ENCODE measurements around the gene HIRA.
"Not testable (repeated sequence)": the region's sequence is repeated elsewhere in the genome, so short reads cannot be mapped to it uniquely, and the experiment has no call there.

HIRA gene

DNA sequence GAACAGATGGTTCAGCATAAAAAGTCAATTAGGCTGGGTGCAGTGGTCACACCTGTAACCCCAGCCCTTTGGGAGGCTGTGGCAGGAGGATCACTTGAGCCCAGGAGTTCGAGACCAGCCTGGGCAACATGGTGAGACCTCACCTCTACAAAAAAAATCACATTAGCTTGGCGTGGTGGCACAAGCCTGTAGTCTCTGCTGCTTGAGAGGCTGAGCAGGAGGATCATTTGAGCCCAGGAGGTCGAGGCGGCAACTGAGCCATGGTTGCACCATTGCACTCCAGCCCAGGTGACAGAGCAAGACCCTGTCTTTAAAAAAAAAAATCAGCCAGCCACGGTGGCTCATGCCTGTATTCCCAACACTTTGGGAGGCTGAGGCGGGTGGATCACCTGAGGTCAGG, 108.1 kb downstream of the HIRA start:
- H3K36me3 ChIP-seq (ENCODE audit: control insufficient read depth, low read depth, low read length); H3K9ac ChIP-seq (ENCODE audit: low read length); H3K4me1 ChIP-seq (ENCODE audit: control insufficient read depth, low read depth, low read length); H3K4me3 ChIP-seq (ENCODE audit: low read length); H3K9me3 ChIP-seq (ENCODE audit: control insufficient read depth, low read depth, low read length); H3K27me3 ChIP-seq (ENCODE audit: control insufficient read depth, insufficient read depth, low read length); H3K27ac ChIP-seq (ENCODE audit: low read length): not testable (repeated sequence)

DNA sequence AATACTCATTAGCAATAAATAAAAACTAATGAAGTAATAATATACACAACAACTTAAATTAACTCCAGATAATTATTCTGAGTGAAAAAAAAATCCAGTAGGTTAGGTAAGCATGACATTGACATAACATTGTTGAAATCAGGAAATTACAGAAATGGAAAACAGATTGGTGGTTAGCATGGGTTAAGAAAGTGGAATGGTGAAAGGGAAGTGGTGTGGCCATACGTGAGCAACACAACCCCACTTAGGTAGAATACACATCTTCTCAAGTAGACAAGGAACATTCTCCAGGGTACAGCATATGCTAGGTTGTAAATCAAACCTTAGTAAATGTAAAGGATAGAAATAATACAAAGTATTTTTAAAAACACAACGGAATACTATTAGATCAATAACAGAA, 109.8 kb downstream of the HIRA start:
- Histone ChIP-seq H3K4me3 (ENCODE audit: low read length) (no peak overlapping the region), H3K27ac (ENCODE audit: low read length) (no peak overlapping the region), H3K9me3 (ENCODE audit: control insufficient read depth, low read depth, low read length) (peaks cover 3% of the 10 kb centered on the region), H3K27me3 (ENCODE audit: control insufficient read depth, insufficient read depth, low read length) (no peaks in the 10 kb centered on the region), H3K9ac (ENCODE audit: low read length) (no peak overlapping the region), H3K4me1 (ENCODE audit: control insufficient read depth, low read depth, low read length) (no peaks in the 10 kb centered on the region), H3K36me3 (ENCODE audit: control insufficient read depth, low read depth, low read length) (no peaks in the 10 kb centered on the region)

DNA sequence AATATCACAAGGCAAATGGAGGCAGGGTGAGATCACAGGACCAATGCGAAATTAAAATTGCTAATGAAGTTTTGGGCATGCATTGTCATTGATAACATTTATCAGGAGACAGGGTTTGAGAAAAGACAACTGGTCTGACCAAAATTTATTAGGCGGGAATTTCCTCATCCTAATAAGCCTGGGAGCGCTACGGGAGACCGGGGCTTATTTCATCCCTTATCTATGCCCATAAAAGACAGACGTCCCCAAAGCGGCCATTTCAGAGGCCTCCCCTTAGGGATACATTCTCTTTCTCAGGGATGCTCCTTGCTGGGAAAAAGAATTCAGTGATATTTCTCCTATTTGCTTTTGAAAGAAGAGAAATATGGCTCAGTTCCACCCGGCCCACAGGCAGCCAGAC, 111.4 kb downstream of the HIRA start:
- H3K36me3 ChIP-seq (ENCODE audit: control insufficient read depth, low read depth, low read length); H3K4me1 ChIP-seq (ENCODE audit: control insufficient read depth, low read depth, low read length); H3K27ac ChIP-seq (ENCODE audit: low read length); H3K9ac ChIP-seq (ENCODE audit: low read length); H3K27me3 ChIP-seq (ENCODE audit: control insufficient read depth, insufficient read depth, low read length); H3K4me3 ChIP-seq (ENCODE audit: low read length); H3K9me3 ChIP-seq (ENCODE audit: control insufficient read depth, low read depth, low read length): not testable (repeated sequence)

DNA sequence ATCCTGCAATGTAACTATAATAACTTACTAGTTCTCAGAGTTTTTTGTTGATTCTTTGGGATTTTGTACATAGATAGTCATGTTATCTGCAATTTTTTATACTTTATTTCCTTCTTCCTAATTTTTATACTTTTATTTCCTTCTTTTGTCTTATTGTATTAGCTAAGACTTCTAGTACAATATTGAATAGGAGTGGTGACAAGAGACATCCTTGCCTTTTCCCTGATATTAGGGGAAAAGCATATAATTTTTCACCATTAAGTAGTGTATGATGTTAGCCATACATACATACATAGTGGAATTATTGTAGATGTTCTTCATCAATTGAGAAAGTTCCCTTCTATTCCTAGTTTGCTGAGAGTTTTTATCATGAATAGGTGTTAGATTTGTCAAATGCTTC, 112.3 kb downstream of the HIRA start:
- H3K9ac ChIP-seq (ENCODE audit: low read length): no peak overlapping the region
- no peak overlapping the region for H3K27ac ChIP-seq (ENCODE audit: low read length)
- H3K27me3 ChIP-seq (ENCODE audit: control insufficient read depth, insufficient read depth, low read length): no peaks in the 10 kb centered on the region
- peaks cover 5% of the 10 kb centered on the region for H3K9me3 ChIP-seq (ENCODE audit: control insufficient read depth, low read depth, low read length)
- no peaks in the 10 kb centered on the region for H3K4me1 ChIP-seq (ENCODE audit: control insufficient read depth, low read depth, low read length)
- H3K4me3 ChIP-seq (ENCODE audit: low read length): no peak overlapping the region
- no peaks in the 10 kb centered on the region for H3K36me3 ChIP-seq (ENCODE audit: control insufficient read depth, low read depth, low read length)

DNA sequence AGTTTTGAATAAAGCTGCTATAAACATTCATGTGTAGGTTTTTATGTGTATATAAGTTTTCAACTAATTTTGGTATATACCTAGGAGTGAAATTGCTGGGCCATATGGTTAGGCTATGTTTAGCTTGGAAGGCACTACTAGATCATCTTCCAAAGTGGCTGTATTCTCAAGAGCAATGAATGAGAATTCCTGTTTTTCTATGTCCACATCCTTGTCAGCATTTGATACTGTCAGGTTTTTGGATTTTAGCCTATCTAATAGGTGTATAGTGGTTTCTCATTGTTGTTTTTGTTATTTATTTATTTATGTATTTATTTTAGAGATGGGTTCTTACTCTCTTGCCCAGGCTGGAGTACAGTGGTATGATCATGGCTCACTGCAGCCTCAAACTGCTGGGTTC, 113.7 kb downstream of the HIRA start:
- no peaks in the 10 kb centered on the region for H3K4me1 ChIP-seq (ENCODE audit: control insufficient read depth, low read depth, low read length)
- H3K9me3 ChIP-seq (ENCODE audit: control insufficient read depth, low read depth, low read length): peaks cover 5% of the 10 kb centered on the region
- H3K36me3 ChIP-seq (ENCODE audit: control insufficient read depth, low read depth, low read length): no peaks in the 10 kb centered on the region
- H3K9ac ChIP-seq (ENCODE audit: low read length): no peak overlapping the region
- no peak overlapping the region for H3K4me3 ChIP-seq (ENCODE audit: low read length)
- H3K27me3 ChIP-seq (ENCODE audit: control insufficient read depth, insufficient read depth, low read length): no peaks in the 10 kb centered on the region
- no peak overlapping the region for H3K27ac ChIP-seq (ENCODE audit: low read length)

DNA sequence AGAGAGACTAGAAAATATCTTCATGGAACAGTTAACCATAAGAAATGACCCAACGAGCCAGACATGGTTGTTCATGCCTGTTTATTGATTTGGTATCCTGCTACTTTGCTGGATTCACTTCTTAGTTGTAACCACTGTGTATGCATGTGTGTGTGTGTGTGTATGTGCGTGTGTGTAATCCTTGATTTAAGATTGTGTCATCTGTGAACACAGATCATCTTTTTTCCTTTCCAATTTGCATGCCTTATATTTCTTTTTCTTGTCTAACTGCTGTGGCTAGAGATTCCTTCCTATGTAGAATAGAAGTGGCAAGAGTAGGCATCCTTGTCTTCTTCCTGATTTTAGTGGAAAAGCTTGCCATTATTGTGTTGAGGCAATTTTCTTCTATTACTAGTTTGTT, 123.7 kb downstream of the HIRA start:
- Histone ChIP-seq H3K9ac (ENCODE audit: low read length) (no peak overlapping the region), H3K9me3 (ENCODE audit: control insufficient read depth, low read depth, low read length) (no peaks in the 10 kb centered on the region), H3K4me1 (ENCODE audit: control insufficient read depth, low read depth, low read length) (no peaks in the 10 kb centered on the region), H3K4me3 (ENCODE audit: low read length) (no peak overlapping the region), H3K36me3 (ENCODE audit: control insufficient read depth, low read depth, low read length) (no peaks in the 10 kb centered on the region), H3K27ac (ENCODE audit: low read length) (no peak overlapping the region), H3K27me3 (ENCODE audit: control insufficient read depth, insufficient read depth, low read length) (no peaks in the 10 kb centered on the region)

DNA sequence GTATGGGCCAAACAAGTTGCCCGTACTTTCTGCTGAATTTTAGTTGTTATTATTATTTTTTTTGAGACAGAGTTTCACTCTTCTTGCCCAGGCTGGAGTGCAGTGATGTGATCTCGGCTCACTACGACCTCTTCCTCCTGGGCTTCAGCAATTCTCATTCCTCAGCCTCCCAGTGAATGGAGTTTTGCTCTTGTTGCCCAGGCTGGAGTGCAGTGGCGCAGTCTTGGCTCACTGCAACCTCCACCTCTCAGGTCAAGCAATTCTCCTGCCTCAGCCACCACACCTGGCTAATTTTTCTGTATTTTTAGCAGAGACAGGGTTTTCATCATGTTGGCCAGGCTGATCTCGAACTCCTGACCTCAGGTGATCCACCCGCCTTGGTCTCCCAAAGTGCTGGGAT, 125.0 kb downstream of the HIRA start:
- not testable (repeated sequence) for H3K4me1 ChIP-seq (ENCODE audit: control insufficient read depth, low read depth, low read length); H3K27ac ChIP-seq (ENCODE audit: low read length); H3K36me3 ChIP-seq (ENCODE audit: control insufficient read depth, low read depth, low read length); H3K4me3 ChIP-seq (ENCODE audit: low read length); H3K9me3 ChIP-seq (ENCODE audit: control insufficient read depth, low read depth, low read length); H3K27me3 ChIP-seq (ENCODE audit: control insufficient read depth, insufficient read depth, low read length); H3K9ac ChIP-seq (ENCODE audit: low read length)

DNA sequence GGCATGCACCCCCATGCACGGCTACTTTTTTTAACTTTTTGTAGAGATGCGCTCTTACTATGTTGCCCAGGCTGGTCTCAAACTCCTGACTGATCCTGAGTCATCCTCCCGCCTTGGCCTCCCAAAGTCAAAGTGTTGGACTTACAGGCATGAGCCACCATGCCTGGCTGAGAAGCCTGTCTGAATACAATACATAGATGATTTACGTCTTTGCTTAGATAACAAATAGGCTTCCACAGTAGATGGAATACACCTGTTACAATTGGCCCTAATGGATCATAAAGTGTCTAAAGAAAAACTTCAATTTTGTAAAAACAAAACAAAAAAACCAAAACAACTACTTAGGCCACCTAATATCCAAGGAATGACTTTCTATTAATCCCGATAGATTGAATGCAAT, 127.0 kb downstream of the HIRA start:
- no peak overlapping the region for H3K4me3 ChIP-seq (ENCODE audit: low read length)
- no peak overlapping the region for H3K27ac ChIP-seq (ENCODE audit: low read length)
- H3K27me3 ChIP-seq (ENCODE audit: control insufficient read depth, insufficient read depth, low read length): no peaks in the 10 kb centered on the region
- H3K36me3 ChIP-seq (ENCODE audit: control insufficient read depth, low read depth, low read length): no peaks in the 10 kb centered on the region
- no peak overlapping the region for H3K9ac ChIP-seq (ENCODE audit: low read length)
- no peaks in the 10 kb centered on the region for H3K4me1 ChIP-seq (ENCODE audit: control insufficient read depth, low read depth, low read length)
- no peaks in the 10 kb centered on the region for H3K9me3 ChIP-seq (ENCODE audit: control insufficient read depth, low read depth, low read length)

DNA sequence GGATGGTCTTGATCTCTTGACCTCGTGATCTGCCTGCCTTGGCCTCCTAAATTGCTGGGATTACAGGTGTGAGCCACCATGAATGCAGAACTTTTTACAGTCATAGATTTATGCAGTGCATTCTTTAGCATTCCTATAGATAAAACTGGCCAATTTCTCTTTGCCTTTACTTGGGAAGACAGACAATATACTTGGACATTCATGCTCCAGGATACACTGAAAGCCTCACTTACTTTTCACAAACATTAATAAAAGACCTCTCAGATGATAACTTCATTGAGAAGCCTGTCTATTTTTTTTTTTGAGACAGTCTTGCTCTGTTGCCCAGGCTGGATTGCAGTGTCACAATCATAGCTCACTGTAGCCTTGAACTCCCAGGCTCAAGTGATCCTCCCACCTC, 127.7 kb downstream of the HIRA start:
- Histone ChIP-seq H3K9me3 (ENCODE audit: control insufficient read depth, low read depth, low read length) (no peaks in the 10 kb centered on the region), H3K4me1 (ENCODE audit: control insufficient read depth, low read depth, low read length) (no peaks in the 10 kb centered on the region), H3K9ac (ENCODE audit: low read length) (no peak overlapping the region), H3K36me3 (ENCODE audit: control insufficient read depth, low read depth, low read length) (no peaks in the 10 kb centered on the region), H3K27ac (ENCODE audit: low read length) (no peak overlapping the region), H3K27me3 (ENCODE audit: control insufficient read depth, insufficient read depth, low read length) (no peaks in the 10 kb centered on the region), H3K4me3 (ENCODE audit: low read length) (no peak overlapping the region)

DNA sequence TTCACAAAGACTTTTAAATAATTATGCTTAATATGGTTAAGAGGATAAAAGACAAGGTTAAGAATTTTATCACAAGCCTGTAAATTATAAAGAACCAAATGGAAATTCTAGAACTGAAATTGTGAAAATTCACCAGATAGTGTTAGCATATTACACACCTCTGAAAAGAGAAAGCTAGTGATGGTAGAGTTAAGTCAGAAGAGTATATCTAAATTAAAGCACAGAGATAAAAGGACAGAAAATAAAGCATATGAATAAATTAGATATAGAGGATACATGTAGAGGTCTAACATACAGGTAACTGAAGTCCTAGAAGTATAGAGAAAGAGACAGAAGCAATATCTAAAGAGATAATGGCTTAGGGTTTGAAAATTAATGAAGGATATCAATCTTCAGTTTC, 135.8 kb downstream of the HIRA start:
- peaks cover 14% of the 10 kb centered on the region for H3K27me3 ChIP-seq (ENCODE audit: control insufficient read depth, insufficient read depth, low read length)
- no peak overlapping the region for H3K4me3 ChIP-seq (ENCODE audit: low read length)
- no peak overlapping the region for H3K9ac ChIP-seq (ENCODE audit: low read length)
- H3K4me1 ChIP-seq (ENCODE audit: control insufficient read depth, low read depth, low read length): peaks cover 3% of the 10 kb centered on the region
- H3K36me3 ChIP-seq (ENCODE audit: control insufficient read depth, low read depth, low read length): no peaks in the 10 kb centered on the region
- H3K27ac ChIP-seq (ENCODE audit: low read length): no peak overlapping the region
- H3K9me3 ChIP-seq (ENCODE audit: control insufficient read depth, low read depth, low read length): no peaks in the 10 kb centered on the region

DNA sequence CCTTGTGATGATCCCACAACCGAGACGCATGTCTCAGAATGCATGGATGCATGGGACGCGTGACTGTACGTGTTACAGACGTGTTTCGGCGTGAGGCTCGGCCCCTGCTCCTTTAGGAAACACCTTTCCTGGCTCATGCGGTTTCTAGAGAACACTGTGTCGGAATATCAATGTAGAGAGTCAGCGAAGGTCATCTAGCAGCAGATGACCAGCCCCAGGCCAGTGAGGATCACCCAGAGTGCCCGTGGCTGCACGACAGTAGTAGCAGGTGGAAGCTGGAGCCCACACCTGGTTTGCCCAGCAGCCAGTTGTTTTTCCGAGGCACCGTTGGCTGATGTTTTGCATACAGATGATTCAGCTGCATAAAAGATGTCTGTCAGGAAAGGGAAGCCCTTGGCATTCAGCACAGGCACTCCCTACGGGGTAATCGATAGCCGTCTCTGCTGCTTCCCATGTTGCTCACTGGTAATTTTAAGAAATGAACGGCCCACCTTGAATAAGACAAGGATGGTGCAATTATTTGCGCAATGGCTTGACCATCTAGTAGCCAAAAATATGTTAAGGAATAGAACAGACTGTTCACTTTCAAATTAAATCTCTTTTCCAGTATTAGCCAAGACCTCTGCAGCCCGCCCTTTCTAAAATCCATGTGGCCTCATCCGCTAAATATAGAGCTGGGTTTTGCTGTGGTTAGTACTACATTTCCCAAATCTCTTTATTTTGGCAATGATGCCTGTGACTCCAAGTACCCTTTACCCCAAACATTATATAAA, 138.9 kb downstream of the HIRA start:
- H3K4me3 ChIP-seq (ENCODE audit: low read length): peak overlapping the region; percentile 77
- no peak overlapping the region for H3K27ac ChIP-seq (ENCODE audit: low read length)

DNA sequence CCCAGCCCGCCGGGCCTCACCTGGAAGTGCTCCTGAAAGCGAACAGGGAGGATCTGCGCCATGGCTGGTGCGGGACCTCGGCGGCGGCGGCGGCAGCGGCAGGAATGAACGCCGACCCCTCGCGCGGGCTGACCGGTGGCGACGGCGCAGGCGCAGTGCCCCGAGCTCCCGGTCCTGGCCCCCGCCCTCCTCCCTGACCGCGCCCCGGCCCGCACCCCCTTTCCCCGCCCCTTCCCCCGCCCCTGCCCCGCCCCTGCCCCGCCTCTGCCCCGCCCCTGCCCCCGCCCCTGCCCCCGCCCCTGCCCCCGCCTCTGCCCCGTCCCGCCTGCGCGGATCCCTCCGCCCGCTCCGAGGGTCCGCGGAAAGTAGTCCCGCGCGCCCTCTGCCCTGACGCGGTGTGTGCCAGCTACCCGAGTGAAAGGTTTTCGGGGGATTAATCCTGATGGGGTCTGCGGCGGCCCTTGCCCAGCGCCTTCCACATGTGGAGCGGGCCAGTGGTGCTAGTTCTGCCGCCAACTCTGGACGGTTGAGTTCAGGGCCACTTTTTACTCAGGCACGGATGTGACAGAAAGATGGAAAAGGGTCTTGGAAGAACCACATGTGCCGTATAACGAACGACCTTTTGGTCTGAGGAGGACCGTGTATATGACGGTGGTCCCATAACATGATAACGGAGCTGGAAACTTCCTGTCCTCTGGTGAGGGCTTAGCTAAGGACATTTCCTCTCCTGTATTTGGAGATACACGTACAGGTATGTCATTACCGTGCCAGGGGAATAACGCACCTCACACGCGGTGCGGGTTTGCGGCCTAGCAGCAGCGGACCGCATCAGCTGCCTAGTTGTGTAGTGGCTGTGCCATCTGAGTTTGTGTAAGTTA, 139.7 kb downstream of the HIRA start, which contains the start of gene CLTCL1:
Gene CLTCL1, minus strand, starts transcription at position 140 of the 878 bp plus-strand sequence. Its CDS starts 78 bp downstream, at position 62.
- peaks cover 16% of the 10 kb centered on the region for H3K4me1 ChIP-seq (ENCODE audit: control insufficient read depth, low read depth, low read length)
- H3K9me3 ChIP-seq (ENCODE audit: control insufficient read depth, low read depth, low read length): no peaks in the 10 kb centered on the region
- no peaks in the 10 kb centered on the region for H3K36me3 ChIP-seq (ENCODE audit: control insufficient read depth, low read depth, low read length)
- peak within 1 kb of the TSS; percentile 49 for H3K9ac ChIP-seq (ENCODE audit: low read length)
- peaks cover 29% of the 10 kb centered on the region for H3K27me3 ChIP-seq (ENCODE audit: control insufficient read depth, insufficient read depth, low read length)
- H3K4me3 ChIP-seq (ENCODE audit: low read length): peak within 1 kb of the TSS; percentile 77
- H3K27ac ChIP-seq (ENCODE audit: low read length): no peak within 1 kb of the TSS

More for the DNA sequence above, 138.9 kb downstream of the HIRA start:
- peaks cover 29% of the 10 kb centered on the region for H3K27me3 ChIP-seq (ENCODE audit: control insufficient read depth, insufficient read depth, low read length)
- no peaks in the 10 kb centered on the region for H3K9me3 ChIP-seq (ENCODE audit: control insufficient read depth, low read depth, low read length)
- no peak overlapping the region for H3K9ac ChIP-seq (ENCODE audit: low read length)
- peaks cover 8% of the 10 kb centered on the region for H3K4me1 ChIP-seq (ENCODE audit: control insufficient read depth, low read depth, low read length)
- H3K36me3 ChIP-seq (ENCODE audit: control insufficient read depth, low read depth, low read length): no peaks in the 10 kb centered on the region
